ENCODE data around the gene MED26. TPM values are rescaled to one million over a fixed set of nuclear protein-coding genes. Genes with fewer than 3 reads are reported as not detected.

MED26 gene
- polyA plus RNA-seq, 3 donors from 2014 or later, result 1.2 to 5.3 (median 2.0) TPM

DNA sequence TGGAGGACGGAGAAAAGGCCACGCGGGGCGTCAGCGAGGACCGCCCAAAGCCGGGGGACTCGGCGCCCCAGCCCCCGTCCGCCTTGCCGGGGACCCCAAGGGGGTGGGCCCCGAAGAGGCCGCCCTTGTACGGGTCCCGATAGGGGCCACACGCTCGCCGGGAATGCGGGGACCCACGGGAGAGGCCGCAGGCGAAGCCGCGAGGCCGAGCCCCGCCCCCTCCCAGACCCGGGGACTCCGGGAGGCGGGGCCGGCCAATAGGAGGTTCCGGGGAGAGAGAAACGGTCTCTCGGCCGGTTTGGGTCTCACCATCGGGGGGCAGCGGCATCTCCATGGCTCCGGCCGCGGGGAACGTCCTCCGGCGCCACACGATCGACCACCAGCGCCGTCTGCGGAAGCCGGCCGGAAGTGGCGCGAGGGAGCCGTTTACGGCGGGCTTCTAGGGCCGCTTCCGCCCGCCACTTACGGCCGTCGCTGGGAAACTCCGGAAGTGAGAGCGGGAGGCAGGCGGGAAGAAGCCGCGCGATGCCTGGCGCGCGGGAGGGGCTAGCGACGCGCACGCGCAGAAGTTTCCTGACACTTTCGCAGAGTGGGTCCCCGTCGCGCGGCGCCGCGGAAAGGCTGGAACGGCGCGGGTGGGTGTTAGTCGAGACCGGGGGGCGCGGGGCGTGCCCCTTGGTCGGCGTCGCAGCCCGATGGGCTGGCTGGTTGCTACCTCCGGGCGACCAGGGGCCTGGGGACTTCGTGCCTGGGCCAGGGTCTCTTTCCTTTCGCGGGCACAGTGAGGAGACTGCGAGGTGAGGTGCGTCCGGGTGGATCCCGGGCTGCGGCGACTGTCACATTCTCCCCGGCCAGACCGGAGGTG lies 85.7 kb downstream of the MED26 start, which contains the start of gene CHERP:
TSS of gene CHERP (minus strand) at position 393 of the 865 bp plus-strand sequence. CDS start at position 334, 59 bp downstream.
- peak within 1 kb of the TSS; percentile 90 to 92 (median 90) for H3K4me3 Mint-ChIP-seq
- DNase-seq, result peak; percentile 93 to 96 (median 96)
- H3K4me1 Mint-ChIP-seq, result peaks cover 45 to 55% of the 10 kb centered on the region in 2 donors
- H3K9me3 Mint-ChIP-seq, result no peaks in the 10 kb centered on the region
- peaks cover 2 to 10% (median 9%) of the 10 kb centered on the region in 3 donors for H3K27me3 Mint-ChIP-seq (ENCODE audit: low read depth in 3 of 3)
- H3K27ac Mint-ChIP-seq, result peak within 1 kb of the TSS; percentile 89 to 96 (median 94)
- H3K36me3 Mint-ChIP-seq, result peaks cover 3 to 4% (median 4%) of the 10 kb centered on the region in 3 donors

DNA sequence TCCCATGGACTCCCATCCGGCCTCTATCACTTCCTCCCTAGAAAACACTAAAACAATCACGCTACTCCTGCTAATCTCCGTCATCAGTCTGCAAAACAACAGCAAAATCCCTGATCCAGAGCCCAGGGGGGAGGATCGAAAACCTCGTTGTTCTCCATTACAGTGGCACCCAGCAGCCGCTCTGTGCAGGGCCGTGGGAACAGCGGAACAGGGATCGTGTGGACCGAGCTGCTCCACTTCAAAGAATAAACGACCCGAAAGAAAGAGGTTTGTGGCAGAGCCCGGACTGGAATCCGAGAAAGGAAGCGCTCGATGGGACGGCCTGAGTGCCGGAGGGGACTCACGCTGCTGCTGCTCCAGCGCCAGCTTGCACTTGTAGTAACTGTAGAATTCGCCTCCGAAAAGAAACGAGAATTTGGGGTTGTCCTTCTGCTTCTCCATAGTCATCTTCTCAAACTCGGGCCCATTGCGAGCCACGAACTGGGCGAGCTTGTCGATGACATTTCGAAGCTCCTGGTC lies 86.4 kb downstream of the MED26 start:
- peak overlapping the region; percentile 74 to 89 (median 85) for H3K27ac Mint-ChIP-seq
- H3K4me1 Mint-ChIP-seq, result peaks cover 47 to 57% of the 10 kb centered on the region in 2 donors
- DNase-seq, result no peak
- no peaks in the 10 kb centered on the region for H3K9me3 Mint-ChIP-seq
- H3K36me3 Mint-ChIP-seq, result peaks cover 3 to 4% (median 4%) of the 10 kb centered on the region in 3 donors
- H3K27me3 Mint-ChIP-seq (ENCODE audit: low read depth in 3 of 3), result peaks cover 2 to 10% (median 9%) of the 10 kb centered on the region in 3 donors
- peak overlapping the region; percentile 82 to 91 (median 86) for H3K4me3 Mint-ChIP-seq

DNA sequence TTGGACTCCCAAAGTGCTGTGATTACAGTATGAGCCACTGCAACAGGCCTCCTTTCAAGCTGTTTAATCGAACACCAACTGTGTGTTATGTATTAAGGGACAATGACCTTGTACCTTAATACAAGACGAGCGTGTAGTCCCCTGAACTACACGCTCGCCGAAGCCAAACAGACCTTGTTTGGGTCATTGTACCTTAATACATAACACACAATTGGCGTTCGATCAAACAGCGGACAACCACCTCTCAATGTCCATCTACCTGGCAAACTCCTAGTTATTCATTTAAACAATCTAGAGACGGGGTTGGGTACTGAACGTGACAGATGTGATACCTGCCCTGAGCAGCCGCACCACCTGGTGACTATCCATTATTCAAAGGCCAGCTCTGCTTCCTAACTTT lies 87.1 kb downstream of the MED26 start:
- Mint-ChIP-seq H3K27me3 (ENCODE audit: low read depth in 3 of 3) (peaks cover 2 to 10% (median 10%) of the 10 kb centered on the region in 3 donors), H3K9me3 (no peaks in the 10 kb centered on the region), H3K4me1 (peaks cover 48 to 57% of the 10 kb centered on the region in 2 donors), H3K36me3 (peaks cover 3 to 4% (median 4%) of the 10 kb centered on the region in 3 donors), H3K27ac (peak overlapping the region; percentile 74 to 89 (median 85)), H3K4me3 (peak overlapping the region; percentile 82 to 91 (median 86))
- DNase-seq, result no peak

DNA sequence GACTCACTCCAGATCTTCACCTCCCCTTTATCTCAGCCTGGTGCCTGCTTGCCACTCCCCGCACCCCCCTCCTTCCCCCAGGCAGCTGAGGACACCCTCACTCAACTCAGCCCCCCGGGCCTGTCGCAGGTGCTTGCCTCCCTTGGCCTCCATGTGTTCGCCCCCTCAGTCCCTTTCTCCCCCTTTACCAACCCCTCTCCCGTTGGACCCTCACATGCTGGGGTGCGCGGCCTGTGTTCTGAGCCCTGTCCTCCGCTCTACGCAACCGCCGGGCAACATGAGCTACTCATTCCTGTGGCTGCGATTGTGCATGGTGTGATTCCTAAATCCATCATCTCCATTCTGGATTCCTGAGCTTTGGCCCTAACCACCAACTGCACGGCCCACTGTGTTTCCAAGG lies 90.9 kb downstream of the MED26 start:
- H3K27me3 Mint-ChIP-seq (ENCODE audit: low read depth in 3 of 3), result peaks cover 0 to 7% (median 5%) of the 10 kb centered on the region in 3 donors
- peaks cover 4 to 9% (median 7%) of the 10 kb centered on the region in 3 donors for H3K36me3 Mint-ChIP-seq
- peaks cover 36 to 38% of the 10 kb centered on the region in 2 donors for H3K4me1 Mint-ChIP-seq
- no peaks in the 10 kb centered on the region for H3K9me3 Mint-ChIP-seq
- no peak for DNase-seq
- peak overlapping the region in 2 of 6 donors; percentile 40 to 58 for H3K27ac Mint-ChIP-seq
- H3K4me3 Mint-ChIP-seq, result no peak overlapping the region

DNA sequence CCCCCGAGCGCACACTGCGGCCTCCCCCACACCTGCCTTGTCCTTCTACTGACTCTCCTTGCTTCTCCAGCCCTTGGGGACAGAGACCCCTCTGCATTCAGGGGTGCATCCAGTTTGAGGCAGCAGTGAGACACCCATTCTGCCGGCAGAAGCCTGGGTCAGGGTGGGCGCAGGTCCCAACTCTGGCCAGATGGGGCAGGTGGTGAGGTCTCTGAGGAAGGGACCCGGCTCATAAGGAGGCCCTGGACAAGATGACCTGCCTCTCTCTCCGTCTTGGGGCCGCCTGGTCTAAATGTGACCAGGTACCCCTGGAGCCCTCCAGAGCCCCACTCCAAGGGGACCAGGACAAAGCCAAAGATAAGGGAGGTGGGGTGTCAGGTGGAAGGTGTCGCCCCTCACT lies 91.9 kb downstream of the MED26 start:
- Mint-ChIP-seq H3K9me3 (no peaks in the 10 kb centered on the region), H3K4me3 (no peak overlapping the region), H3K27me3 (ENCODE audit: low read depth in 3 of 3) (peaks cover 0 to 3% (median 2%) of the 10 kb centered on the region in 3 donors), H3K36me3 (peaks cover 4 to 16% (median 7%) of the 10 kb centered on the region in 3 donors), H3K27ac (no peak overlapping the region), H3K4me1 (peaks cover 29 to 31% of the 10 kb centered on the region in 2 donors)
- no peak for DNase-seq

DNA sequence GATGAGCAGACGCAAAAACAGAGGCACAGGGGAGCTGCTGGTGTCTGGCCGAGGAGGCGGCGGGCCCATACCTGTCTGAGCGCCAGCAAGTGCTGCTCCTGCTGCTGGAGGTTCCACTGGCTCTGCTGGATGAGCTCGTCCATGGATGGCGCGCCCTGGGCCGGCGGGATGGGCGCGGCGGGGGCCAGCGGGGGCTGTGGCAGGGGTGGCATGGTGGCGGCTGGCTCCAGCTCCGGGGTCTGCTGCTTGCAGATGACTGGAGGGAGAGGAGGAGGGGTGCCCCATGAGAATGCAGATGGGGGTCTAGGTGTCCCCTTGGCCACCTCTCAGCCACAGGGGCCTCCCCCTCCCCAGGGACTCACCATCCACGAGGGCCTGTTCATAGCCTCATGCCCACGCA lies 92.6 kb downstream of the MED26 start:
- Mint-ChIP-seq H3K27ac (no peak overlapping the region), H3K36me3 (peaks cover 4 to 16% (median 7%) of the 10 kb centered on the region in 3 donors), H3K27me3 (ENCODE audit: low read depth in 3 of 3) (peaks cover 0 to 3% (median 0%) of the 10 kb centered on the region in 3 donors), H3K4me3 (no peak overlapping the region), H3K4me1 (peaks cover 25 to 27% of the 10 kb centered on the region in 2 donors), H3K9me3 (no peaks in the 10 kb centered on the region)
- DNase-seq, result no peak

DNA sequence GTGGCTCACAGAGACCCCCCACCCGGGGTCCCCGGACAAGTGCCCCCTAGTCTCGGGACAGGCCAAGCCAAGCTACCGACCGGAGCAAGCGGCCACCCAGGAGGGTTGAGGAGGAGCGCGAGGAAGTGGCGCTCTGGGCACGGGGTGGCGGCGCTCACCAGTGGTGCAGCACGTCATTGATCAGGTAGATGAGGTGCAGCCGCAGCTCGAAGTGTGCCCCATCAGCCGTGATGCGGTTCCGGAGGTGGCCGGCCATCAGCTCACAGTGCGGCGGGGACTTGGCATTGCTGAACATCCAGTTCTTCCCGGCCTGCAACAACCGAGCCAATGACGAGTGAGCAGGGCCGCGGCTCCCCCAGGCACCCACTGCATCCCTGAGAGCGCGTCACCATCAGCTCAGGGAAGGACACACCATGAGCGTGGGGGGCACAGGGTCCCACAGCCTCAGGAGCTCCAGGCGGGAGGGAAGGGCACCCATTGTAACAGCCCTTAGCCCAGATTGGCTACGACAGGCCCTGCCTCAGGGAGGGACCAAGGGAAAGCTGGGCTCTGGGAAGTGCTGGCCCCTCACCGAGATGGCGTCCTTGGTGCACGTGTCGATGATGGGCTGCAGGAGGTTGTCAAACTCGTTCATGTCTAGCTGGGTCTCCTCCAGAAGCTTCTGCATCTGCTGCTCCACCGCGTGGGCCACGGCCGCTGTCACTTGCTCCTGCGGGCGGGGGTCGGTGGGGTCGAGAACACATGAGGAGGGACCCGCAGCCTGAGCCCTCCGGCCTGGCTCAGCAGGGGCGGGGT lies 95.4 kb downstream of the MED26 start:
- Mint-ChIP-seq H3K27me3 (ENCODE audit: low read depth in 3 of 3) (peaks cover 0 to 6% (median 2%) of the 10 kb centered on the region in 3 donors), H3K4me1 (peaks cover 6 to 8% of the 10 kb centered on the region in 2 donors), H3K4me3 (no peak overlapping the region), H3K9me3 (no peaks in the 10 kb centered on the region), H3K27ac (no peak overlapping the region), H3K36me3 (peaks cover 1 to 20% (median 4%) of the 10 kb centered on the region in 3 donors)
- DNase-seq, result no peak

DNA sequence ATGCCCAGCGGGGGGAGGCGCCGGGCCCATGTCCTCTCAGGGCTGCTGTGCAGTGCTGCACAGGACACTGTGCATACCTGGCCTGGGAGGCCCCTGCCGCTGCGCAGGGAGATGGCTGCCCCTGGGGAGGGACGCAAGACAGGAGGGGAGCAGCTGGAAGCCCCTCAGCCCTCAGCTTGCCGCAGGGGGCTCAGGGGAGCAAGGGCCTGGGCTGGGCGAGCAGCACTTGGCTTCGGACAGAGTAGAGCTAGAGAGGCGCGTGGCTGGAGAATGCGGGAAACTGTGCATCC lies 96.7 kb downstream of the MED26 start:
- no peak overlapping the region for H3K27ac Mint-ChIP-seq
- H3K4me3 Mint-ChIP-seq, result no peak overlapping the region
- peaks cover 0 to 4% of the 10 kb centered on the region in 2 donors for H3K4me1 Mint-ChIP-seq
- peaks cover 3 to 26% (median 4%) of the 10 kb centered on the region in 3 donors for H3K36me3 Mint-ChIP-seq
- peaks cover 0 to 5% (median 2%) of the 10 kb centered on the region in 3 donors for H3K27me3 Mint-ChIP-seq (ENCODE audit: low read depth in 3 of 3)
- H3K9me3 Mint-ChIP-seq, result no peaks in the 10 kb centered on the region
- no peak for DNase-seq

DNA sequence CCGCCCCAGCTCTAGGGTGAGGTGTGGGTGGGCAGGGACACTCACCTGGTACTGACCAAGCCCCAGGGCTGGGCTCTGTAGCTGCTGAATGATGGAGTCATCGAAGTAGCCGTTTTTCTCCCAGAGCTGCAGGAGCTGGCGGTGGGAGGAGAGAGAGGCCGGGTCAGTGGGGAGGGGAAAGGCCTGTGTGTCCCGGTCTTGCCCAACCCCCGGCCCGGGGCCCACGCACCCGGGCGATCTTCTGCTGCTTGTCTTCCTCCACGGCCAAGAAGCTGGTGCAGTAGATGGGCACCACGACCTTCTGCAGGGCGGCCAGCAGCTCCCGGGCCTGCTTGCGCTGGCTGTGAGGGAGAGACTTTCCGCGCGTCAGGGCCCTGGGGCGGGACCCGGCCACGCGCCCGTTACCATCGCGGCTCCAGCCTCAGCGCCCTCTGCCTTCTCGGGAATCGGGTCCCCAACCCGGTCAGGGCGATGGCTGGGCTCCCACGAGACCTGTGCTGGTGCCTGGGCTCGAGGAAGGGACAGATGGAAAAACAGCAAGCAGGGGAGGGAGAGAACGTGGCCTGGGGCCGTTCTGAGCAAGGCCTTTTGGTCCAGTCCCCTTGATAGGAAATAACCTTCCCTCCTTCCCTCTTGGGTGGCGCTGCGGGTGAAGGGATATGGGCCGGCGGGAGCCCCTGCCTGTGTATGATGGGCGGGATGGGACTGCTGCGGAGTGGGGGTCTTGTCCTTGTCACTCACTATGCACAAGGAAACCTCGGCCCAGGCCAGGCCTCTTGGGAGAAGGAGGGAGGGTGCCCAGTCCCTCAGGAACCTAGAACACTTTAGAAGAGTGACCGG lies 97.2 kb downstream of the MED26 start:
- Mint-ChIP-seq H3K9me3 (no peaks in the 10 kb centered on the region), H3K4me1 (peaks cover 0 to 2% of the 10 kb centered on the region in 2 donors), H3K27ac (no peak overlapping the region), H3K36me3 (peaks cover 3 to 26% (median 4%) of the 10 kb centered on the region in 3 donors), H3K4me3 (no peak overlapping the region), H3K27me3 (ENCODE audit: low read depth in 3 of 3) (peaks cover 0 to 5% (median 2%) of the 10 kb centered on the region in 3 donors)
- no peak for DNase-seq

DNA sequence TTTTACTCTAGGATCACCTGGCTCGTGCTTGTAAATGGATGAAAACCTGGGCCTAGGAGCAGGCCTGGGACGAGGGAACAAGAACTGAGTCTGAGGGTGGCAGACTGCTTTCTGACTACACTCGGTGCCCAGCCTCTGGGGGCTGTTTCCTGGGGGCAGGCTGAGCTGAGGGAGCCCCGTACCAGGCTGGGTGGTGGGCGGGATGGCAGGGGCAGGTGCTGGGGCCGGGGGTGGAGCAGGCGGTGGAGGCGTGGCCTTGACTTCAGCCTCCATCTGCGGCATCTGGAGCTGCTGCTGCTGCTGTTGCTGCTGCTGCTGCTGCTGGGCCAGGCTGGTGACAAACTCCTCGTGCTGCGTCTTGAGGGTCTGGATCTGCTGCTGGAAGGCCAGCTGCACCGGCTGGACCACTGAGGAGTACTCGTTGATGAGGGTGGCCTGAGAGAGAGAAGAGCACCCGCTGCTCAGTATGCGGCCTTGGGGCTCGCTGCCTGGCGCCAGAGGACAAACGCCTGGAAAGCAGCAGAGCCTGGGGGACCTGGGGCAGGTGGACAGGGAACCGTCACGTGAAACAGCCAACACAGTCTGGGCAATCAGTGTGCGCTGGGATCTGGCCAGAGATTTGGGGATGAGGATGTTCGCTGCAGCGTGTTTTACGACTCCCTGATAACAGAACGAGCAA lies 98.4 kb downstream of the MED26 start:
- peaks cover 3 to 26% (median 4%) of the 10 kb centered on the region in 3 donors for H3K36me3 Mint-ChIP-seq
- DNase-seq, result no peak
- H3K4me3 Mint-ChIP-seq, result no peak overlapping the region
- no peaks in the 10 kb centered on the region for H3K9me3 Mint-ChIP-seq
- peak overlapping the region in 1 of 6 donors; percentile 58 for H3K27ac Mint-ChIP-seq
- H3K27me3 Mint-ChIP-seq (ENCODE audit: low read depth in 3 of 3), result peaks cover 0 to 5% (median 2%) of the 10 kb centered on the region in 3 donors
- H3K4me1 Mint-ChIP-seq, result peaks cover 0 to 2% of the 10 kb centered on the region in 2 donors

DNA sequence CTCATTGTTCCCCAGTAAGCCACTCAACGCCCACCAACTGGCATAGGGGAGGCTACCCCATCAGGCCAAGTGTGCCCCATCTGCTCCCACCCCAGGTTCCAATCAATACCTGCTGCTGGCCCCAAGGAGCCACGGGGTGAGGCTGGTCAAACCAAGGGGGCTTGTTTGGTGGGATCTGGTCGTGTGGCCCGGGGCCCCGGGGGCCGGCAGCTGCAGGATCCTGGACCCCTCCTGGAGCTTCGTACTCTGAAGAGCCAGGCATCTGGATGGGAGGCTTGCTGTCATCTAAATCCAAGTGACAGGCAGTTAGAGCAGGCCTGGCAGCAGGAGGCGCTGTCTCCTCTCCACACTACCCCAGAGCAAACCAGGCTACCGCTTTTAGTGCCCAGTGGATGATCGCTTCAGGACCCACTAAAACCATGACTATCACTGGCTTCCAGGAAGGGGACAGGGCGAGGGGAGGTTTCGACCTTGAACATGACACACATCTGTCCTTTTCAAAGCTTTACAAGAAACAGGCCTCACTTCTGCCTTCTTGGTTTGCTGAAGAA lies 100.0 kb downstream of the MED26 start:
- Mint-ChIP-seq H3K27ac (peak overlapping the region in 1 of 6 donors; percentile 22), H3K4me1 (peaks cover 0 to 2% of the 10 kb centered on the region in 2 donors), H3K4me3 (no peak overlapping the region), H3K9me3 (no peaks in the 10 kb centered on the region), H3K27me3 (ENCODE audit: low read depth in 3 of 3) (peaks cover 0 to 5% (median 2%) of the 10 kb centered on the region in 3 donors), H3K36me3 (peaks cover 0 to 29% (median 7%) of the 10 kb centered on the region in 3 donors)
- DNase-seq, result peak; percentile 15 to 35 (median 30)

DNA sequence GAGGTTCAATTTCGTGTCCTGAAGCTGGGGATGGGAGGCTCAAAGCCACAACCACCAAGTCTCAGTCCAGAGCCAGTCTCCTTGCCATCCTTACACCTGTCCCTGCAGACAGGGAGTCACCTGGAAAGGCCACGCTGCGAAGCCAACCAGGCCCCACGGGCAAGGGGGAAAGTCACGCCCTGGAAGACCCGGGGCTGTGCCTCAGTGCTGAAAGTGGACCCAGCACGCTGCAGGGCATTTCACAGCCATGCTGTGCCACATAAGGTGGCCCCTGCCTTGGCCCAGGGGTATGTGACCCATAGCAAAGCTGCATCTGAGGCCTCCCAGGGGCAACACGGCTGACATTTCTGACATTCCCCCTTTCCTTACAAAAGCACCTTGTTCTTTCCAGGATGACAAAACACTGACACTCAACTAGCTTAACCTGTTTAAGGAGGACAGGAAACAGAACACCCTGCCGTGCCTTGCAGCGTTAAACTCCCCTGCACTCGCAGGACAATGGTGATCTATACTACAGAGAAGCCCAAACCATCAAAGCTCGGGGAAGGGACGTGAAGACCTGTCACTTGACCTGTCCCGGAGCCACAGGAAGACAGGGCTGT lies 100.6 kb downstream of the MED26 start:
- Mint-ChIP-seq H3K36me3 (peaks cover 0 to 33% (median 7%) of the 10 kb centered on the region in 3 donors), H3K27ac (peak overlapping the region in 3 of 6 donors; percentile 22 to 54 (median 49)), H3K27me3 (ENCODE audit: low read depth in 3 of 3) (peaks cover 0 to 5% (median 2%) of the 10 kb centered on the region in 3 donors), H3K9me3 (no peaks in the 10 kb centered on the region), H3K4me3 (no peak overlapping the region), H3K4me1 (peaks cover 0 to 2% of the 10 kb centered on the region in 2 donors)
- DNase-seq, result no peak

Data from immature natural killer cell (primary cell).